Activated CD4-positive, alpha-beta T cell treated with anti-CD3 and anti-CD28 coated beads, Interleukin-2, amount 50 U/mL, for 4 hours (primary cell): Measurements from ENCODE around the gene ZP4.
"Not testable (repeated sequence)": the region's sequence is repeated elsewhere in the genome, so short reads cannot be mapped to it uniquely, and the experiment has no call there.

ENCODE experiments used
- DNase-seq, 2 experiments: peaks; one replicate each; pipeline ENCODE4 v3.0.0-alpha.2; 2020

The ZP4 gene

DNA sequence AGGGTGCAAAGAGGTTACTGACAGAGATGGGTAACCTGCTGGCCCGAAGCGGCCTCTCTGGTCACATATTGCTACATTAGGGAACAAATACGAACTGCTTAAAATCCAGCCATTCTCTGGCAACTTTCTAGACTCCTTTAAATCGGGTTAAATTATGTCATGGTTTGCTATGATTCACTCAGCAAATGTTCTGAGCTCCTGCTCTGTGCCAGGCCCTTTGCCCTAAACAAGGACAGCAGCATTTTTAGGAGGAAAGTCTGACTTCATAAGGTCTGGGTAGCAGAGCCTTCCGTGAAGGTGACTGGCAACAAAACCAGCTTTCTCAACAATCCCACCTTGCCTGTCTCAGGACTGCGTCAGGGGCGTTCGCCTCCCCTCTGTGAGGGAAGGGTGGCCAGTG, 15.4 kb downstream of the ZP4 start:
- no peak for DNase-seq

DNA sequence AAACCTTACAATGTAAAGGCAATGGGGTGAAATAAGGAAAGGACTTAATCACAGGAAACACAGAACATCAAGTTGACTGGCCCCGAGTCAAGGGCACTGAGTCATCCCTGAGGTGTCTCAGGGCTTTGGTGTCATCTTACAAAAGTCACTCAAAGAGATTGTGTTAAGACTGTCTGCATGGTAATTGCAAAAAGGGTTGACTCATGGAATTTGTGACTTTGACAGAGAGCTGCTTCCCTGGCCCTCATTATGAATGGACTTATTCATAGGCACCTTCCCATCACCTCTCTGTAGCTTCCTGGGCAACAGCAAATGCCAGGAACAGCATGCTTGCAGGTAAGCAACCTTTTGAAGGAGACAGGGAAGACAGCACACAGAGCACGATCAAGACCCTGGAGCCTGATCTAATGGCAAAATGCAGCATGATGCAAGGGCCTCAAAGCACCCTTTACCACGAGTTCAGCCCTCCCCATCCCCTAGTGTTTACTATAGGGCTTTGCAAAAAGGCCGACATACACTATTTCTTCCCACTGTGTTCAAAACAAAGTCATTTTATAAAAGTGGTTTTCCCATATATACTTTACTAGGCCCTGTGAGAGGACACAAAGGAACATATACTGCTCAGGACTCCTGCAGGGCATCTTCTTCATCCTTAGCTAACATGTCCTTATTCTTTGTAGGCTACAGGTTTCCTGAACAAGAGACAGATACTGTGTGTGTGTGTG, 17.1 kb downstream of the ZP4 start:
- no peak for DNase-seq

DNA sequence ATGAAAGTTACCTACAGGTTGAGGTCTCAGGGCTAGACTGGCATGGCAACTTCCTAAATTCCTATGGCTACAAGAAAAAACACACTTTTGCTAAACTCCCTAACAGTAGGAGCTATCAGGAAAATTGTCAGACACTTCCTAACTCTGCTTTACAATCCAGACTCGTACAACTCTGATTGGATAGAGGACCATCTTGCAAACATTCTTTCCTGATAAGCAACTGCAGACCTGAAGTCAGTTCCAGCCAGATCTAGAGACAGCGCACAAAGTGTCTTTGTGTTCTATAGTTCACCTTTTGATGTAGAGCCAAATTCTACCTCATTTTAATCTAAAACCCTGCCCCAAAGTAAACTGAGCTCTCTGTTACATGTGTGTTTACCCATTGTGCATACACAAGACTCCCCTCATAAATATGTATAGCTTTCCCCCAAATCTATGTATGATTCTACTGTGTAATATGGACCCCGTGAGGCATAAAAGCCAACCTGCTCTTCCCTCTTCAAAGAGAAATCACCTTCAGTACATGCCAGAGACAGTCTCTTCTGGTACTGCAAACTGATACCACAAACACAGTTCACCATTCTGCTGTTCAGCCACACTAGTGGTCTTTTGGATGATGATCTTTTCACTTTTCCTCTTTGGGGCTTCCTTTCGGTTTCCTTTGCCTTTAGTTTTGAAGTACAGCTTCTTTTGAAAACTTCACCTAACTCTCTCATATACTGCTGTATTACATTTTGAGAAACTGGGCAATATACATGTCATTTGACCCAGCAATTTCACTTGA, 21.7 kb downstream of the ZP4 start:
- DNase-seq, result no peak

DNA sequence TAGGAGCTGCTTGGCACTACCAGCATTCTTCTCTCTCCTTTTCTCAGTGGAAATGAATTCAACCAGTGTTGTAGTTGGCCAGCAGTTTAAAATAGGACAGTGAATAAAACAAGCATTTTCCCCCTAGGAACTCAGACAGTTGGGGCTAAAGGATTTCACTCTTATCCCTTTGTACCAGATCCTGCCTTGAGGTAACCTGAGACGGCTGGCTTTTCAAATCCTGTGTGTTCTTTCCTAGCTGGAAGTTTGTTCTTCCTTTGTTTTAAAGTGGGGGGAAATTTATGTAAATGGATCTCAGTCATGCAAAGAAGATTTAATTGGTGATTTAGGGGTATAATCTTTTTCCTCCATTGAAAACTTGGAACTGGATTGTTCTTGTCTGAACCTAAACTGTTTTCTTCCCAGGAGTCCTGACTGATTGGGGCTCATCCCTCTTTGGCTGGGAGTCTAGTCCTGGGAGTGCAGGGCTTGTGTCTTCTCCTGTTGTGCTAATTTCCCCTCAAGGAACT, 23.3 kb downstream of the ZP4 start:
- no peak for DNase-seq

DNA sequence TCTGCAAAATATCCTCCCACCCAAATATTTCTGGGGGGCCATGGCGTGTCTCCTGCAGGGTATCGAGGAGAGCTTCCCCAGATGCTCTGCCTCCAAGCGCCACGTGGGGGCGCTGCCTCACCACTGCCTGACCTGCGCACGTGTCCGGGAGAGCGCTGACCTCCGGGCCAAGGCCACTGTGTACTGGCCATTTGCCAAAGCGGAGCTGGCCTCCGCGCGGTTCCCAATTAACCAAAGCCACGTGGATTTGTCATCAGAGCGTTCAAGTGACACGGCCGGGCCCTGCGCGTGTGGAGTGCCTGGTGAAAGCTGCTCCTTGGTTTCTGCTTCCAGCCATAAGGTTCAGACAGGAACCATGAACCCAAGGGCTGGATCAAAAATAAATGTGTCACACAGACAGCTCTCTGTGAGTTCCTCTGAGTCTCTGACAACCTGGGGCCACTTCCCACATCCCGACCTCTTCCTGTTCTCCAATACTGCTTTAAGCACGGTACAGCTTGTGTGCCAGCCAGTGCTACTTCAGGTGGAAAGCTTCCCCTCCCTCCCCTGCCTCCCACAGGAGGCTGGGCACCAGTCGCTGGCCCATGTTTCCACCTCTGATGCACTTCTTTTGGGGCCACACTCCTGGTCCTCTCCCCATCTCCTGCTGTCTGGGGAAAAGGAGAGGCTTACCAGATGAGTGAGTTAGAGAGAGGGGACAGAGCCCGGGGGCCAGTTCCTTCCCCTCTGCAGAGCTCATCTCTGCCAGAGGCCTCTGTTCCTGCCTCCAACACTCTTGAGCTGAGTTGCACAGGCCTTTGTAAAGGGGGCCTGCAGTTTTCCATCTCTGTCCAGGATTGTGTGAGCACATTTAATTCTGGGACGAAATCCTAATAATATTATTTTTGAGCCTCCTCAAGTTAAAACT, 26.1 kb downstream of the ZP4 start:
- no peak for DNase-seq

DNA sequence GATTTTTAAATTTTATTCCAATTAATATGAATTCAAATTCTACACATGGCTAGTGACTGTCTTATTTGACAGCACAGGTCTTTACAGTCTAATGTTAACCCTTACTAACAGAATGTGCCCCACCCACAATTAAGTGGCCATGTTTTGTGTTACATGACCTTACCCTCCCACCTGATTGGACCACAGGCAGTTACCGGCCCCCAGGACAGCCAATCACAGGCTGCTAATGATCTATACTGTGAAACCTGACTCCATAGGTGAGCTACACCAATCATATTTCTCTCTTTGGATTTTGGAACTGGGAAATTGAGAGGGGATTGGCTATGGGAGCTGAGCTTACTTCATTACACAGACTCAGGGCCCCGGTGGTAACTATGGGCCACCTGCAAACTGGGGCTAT, 27.5 kb downstream of the ZP4 start:
- no peak for DNase-seq

DNA sequence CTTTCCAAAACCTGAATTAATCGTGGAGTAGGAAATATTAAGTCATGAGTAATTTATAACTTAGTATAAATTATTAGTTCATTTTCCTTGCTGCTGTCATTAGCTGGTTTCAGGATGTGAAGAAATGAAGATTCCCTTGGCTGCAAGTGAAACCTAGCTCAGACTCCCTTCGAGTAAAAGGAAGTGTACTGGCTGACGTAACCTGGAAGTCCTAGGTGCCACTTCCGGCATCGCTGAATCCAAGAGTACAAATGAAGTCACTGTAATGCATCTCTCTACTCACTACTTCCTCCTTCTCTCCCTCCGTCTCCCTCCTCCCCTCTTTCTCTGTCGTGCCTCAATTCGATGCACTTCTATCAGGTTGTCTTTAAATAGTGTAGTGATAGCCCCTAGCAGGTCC, 28.8 kb downstream of the ZP4 start:
- no peak for DNase-seq

DNA sequence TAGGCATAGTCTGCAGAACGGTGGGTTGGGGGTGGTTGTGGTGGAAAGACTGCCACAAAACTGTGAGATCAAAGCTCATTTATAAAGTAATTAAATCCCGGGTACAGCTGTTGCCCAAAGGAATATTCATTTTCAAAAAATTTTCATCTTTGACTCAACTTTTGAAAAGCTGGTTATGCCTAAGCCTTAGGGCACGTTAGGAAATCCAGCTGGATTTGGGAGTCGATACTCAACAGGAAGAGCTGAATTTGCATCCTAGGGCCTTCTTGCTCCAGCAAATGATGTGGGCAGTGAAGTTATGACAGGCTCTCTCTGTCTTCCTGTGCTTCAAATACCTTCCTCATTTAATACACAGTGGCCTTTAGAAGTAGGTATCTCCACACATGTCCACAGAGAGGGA, 31.7 kb downstream of the ZP4 start:
- no peak for DNase-seq

DNA sequence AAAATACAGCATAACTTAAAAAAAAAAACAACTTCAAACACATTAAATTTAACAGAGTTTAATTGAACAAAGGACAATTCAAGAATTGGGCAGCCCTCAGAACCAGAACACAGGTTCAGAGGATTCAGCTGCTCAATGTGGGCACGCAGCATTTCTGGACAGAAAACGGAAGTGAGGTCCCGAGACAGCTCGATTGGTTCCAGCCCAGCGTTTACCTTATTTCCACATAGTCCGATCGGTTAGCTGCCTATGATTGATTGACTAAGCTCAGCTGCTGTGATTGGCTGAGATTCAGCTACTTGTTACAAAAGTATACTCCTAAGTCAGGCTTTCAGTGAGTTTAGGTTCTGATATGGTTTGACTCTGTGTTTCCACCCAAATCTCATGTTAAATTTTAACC, 33.3 kb downstream of the ZP4 start:
- no peak for DNase-seq

DNA sequence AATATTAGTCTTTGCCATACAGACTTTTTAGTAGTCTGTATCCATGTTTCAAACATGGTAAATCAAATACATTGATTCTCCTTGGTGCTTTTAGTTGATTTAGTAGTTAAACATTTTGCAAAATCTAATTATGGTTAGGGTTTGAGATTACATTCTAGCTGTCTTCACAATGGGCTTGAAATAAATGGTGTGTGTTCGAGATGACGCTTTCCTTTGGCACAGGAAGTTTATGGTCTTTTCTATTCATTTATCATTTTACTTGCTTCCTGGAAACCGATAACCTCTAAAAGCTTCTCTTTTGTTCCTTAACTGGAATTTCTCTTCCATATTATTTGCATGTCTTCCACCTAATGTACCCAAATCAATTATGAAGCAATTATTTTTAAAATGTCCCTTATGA, 38.4 kb downstream of the ZP4 start:
- no peak for DNase-seq

DNA sequence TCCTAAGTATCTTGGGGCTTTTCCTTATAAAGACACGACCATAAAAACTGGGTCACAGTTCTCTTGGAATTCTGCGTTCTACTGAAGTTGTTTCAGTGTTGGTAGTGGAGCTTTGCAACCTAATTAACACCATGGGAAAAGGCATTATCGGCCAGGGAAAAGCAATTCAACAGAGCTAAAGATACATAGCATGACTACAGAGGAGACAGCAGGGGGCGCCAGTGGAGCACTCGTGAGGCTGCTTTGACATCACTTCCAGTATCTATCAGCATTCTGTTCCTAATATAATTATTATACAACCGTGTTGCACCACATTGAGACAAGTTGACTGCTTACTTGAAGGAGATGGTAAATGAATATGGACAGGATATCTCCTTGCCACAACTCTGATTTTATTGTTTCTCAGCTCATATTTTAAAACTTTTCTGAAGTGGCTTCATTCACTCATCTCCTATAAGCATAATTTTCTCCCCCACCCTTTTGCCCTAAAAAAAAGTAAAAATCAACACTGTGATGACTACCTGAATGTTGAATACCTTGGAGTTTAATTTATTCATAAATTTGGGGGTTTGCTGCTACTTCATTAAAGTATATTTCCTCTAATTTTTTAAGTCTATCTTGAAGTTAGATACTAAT, 39.4 kb downstream of the ZP4 start:
- DNase-seq, result no peak

DNA sequence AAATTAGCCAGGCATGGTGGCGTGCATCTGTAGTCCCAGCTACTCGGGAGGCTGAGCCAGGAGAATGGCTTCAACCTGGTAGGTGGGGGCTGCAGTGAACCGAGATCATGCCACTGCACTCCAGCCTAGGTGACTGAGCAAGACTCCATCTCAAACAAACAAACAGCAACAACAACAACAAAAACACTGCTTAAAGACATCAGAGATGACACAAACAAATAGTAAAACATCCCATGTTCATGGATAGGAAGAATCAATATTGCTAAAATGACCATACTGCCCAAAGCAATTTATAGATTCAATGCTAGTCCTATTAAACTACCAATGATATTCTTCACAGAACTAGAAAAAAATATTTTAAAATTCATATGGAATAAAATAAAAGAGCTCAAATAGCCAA, 47.2 kb downstream of the ZP4 start:
- DNase-seq, result not testable (repeated sequence)

DNA sequence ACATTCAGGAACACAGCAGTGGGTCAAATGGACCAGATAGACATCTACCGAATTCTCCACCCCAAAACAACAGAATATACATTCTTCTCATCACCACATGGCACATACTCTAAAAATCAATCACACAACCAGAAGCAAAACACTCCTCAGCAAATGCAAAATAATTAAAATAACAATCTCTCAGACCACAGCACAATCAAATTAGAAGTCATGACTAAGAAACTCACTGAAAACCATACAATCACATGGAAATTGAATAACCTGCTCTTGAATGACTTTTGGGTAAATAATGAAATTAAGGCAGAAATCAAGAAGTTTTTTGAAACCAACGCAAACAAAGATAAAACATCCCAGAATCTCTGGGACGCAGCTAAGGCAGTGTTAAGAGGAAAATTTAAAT, 49.2 kb downstream of the ZP4 start:
- no peak for DNase-seq

DNA sequence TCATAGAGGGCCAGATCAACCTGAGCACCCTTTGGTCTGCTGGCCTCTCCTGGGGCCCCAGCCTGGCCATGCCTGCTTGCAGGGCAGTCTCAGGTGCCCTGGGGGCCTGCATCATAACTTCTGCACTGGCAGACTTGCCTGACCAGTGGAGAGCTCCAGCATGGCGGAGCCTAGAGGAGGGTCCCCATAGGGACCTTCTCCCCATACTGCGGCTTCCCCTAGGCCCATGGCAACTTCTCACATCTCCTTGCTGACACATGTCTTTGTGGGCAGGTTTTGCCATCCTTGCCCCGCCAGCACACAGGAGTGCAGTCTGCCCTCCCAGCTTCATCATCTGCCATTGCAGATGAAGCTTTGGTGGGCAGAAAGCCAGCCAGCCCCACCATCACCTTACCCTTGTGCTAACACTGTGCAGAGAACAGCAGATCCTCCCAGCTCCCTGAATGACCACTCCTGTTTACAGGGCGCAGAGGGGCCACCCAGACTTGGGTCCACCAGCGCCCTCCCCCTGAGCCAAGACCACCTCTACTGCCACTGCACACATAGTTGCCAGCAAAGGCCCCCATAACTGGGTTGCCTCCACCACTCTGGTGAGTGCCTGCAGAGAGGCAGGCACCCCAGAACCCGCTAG, 51.7 kb downstream of the ZP4 start:
- no peak for DNase-seq

DNA sequence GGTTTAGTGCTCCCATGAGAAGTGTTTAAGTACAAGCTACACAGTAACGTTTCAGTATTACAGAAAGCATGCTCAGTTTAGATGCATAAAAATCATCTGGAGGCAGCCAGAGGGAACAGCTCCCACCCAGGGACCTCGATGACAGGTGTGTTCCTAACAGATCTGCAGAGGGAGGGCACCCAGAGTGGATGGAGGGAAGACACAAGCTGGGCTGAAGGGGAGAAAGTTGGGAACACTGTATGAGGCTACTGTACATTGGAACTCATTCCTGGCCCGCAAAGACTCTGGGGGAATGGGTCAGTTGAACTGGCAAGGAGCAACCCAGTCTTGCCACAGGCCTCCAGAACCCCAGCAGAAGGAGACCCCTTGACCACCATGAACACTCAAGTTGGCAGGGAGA, 52.4 kb downstream of the ZP4 start:
- no peak for DNase-seq

DNA sequence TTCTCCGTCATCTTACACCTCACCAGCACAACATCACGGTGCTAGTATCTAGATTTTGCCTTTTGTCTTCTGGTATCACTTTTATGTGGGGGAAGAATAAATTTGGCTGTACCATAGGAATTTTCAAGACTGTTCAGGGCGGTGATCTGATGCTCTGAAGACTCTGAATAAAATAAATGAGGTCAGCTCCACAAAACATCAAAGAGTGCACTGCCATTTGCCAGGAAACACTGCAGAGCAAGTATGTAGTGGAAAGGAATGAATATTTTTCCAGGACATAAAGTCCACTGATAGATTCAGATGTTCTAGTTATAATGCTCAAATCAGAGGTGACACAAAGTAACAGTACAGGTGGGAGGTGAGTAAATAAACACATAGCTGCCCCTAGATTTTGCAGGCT, 56.3 kb downstream of the ZP4 start:
- DNase-seq, result no peak

DNA sequence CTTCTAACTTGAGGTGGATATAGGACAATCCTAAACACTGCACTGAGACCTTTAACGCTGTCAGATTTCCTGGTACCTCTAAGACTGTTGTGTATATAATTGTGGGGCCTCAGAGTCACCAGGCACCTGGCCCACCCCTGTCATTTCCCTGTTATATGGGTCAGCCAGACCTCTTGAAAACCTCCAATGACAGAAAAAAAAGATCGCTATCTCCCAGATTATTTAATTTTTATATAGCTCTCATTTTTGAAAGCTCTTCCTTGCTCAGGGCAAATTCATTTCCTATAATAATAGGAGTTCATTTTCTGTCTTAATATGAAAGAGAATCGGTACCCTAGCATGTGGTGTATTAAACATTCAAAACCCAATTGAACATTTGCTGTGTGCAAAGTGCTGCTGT, 56.7 kb downstream of the ZP4 start:
- DNase-seq, result no peak

DNA sequence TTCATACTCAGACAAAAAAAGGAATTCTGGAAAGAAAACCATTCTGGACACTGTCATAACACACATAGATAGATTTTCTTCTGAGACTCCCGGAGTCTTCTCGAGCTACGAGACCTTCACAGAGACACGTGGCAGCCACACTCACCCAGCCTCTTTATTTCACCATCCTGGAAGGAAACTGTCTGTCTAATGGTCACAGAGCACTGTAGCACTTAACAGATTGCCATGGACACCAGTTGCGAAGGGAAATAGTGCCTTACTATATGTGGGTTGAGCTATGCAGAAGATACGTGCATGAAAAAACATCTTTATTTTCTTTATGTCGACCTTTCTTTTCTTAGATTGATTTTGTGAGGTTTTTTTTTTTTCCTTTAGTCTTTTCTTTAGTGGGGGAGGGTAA, 57.9 kb downstream of the ZP4 start:
- DNase-seq, result no peak
